Measurements from ENCODE around the gene REXO2.

GRCh38 chr11:114438303-114438702, 964 bp upstream of the REXO2 start:
- TF ChIP-seq, protein P1, sequence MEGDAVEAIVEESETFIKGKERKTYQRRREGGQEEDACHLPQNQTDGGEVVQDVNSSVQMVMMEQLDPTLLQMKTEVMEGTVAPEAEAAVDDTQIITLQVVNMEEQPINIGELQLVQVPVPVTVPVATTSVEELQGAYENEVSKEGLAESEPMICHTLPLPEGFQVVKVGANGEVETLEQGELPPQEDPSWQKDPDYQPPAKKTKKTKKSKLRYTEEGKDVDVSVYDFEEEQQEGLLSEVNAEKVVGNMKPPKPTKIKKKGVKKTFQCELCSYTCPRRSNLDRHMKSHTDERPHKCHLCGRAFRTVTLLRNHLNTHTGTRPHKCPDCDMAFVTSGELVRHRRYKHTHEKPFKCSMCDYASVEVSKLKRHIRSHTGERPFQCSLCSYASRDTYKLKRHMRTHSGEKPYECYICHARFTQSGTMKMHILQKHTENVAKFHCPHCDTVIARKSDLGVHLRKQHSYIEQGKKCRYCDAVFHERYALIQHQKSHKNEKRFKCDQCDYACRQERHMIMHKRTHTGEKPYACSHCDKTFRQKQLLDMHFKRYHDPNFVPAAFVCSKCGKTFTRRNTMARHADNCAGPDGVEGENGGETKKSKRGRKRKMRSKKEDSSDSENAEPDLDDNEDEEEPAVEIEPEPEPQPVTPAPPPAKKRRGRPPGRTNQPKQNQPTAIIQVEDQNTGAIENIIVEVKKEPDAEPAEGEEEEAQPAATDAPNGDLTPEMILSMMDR (IDR thresholded peaks at IDR 0.05; ENCODE audit: borderline replicate concordance, extremely low read depth, low read length, poor library complexity, severe bottlenecking), result no peak
- TF ChIP-seq EZH2 (IDR thresholded peaks at IDR 0.05; ENCODE audit: borderline replicate concordance, low read depth, low read length, severe bottlenecking), result no peak
